Psoas muscle (tissue), 8 donors: ENCODE measurements around the gene PAM. TPM values are rescaled to one million over a fixed set of nuclear protein-coding genes. Genes with fewer than 3 reads are reported as not detected.

ENCODE experiments used
- ATAC-seq, 4 donors: fragments of 200-7000 bp; cut with Tn5 transposase; one replicate each; pipeline ENCODE4 v1.9.1; 2020; ENCODE audit warnings: moderate library complexity in 3 of 4, mild to moderate bottlenecking in 2 of 4
- DNase-seq, 2 donors: peaks; one replicate each; pipeline ENCODE4 v3.0.0-alpha.2; 2020
- H3K27ac ChIP-seq: fragments of 200-600 bp; one replicate; pipeline ENCODE4 v1.8.0; 2022
- H3K27me3 ChIP-seq, 3 donors: fragments of 200-600 bp in 1 of 3; one replicate each; pipeline versions ENCODE4 v1.6.1 to v1.8.0; 2013 to 2022; ENCODE audit warnings: low read length in 2 of 3, mild to moderate bottlenecking in 2 of 3, moderate library complexity in 1 of 3; ENCODE audit not compliant: insufficient read depth in 3 of 3
- H3K36me3 ChIP-seq, 2 donors: fragments of 200-600 bp in 1 of 2; one replicate each; pipeline versions ENCODE4 v1.6.1 to v1.8.0; 2013 to 2022; ENCODE audit warnings: low read depth in 1 of 2, mild to moderate bottlenecking in 1 of 2, moderate library complexity in 1 of 2; ENCODE audit not compliant: insufficient read depth in 1 of 2
- H3K4me1 ChIP-seq: fragments of 200-600 bp; one replicate; pipeline ENCODE4 v1.8.0; 2022
- H3K4me3 ChIP-seq: fragments of 200-600 bp; one replicate; pipeline ENCODE4 v1.8.0; 2022; ENCODE audit warnings: mild to moderate bottlenecking
- H3K9me3 ChIP-seq: fragments of 200-600 bp; one replicate; pipeline ENCODE4 v1.8.0; 2022
- WGBS, 3 donors: extraction: QIAGEN DNeasy Blood & Tissue Kit; methylation state at CpG; one replicate each; pipeline versions ENCODE4 v1.1.6 to v1.1.7; 2013; 5-methylcytosine and 5-hydroxymethylcytosine counted together
- intact Hi-C, 2 donors: fragments of 100-400 bp; cut with DNase I; formaldehyde crosslinking; loops; one replicate each; pipeline versions ENCODE4 v1.11.0 to v1.14.2; 2022
- polyA plus RNA-seq, 3 donors: library from polyadenylated mRNA; stranded (reverse); fragments of 200-250 nt; gene quantifications; one replicate each; pipeline ENCODE4 v1.2.3, GENCODE V29; 2013
- total RNA-seq, 4 donors: library from RNA; stranded (reverse); fragmentation: NEBNext Ultra II Directional in 2 of 4; extraction: Animal tissue kit (Norgen Biotek cat#: 25700) in 2 of 4; gene quantifications; one replicate each; pipeline versions ENCODE4 v1.2.1 to v1.2.4, GENCODE V29; 2021 to 2023
- TF ChIP-seq, protein P1 (sequence below): fragments of 200-600 bp; IDR thresholded peaks from one replicate; pipeline ENCODE4 v1.8.0; 2022; ENCODE audit warnings: antibody characterized with exemption
- donor health status: healthy with polysubstance abuse.
- donor health status: DM: no; HTN: no; CAD: no; lungs with moderate emphysema.
- donor health status: Bipolar disorder and iron deficiency.
- donor health status: healthy.
- donor health status: DM: yes; HTN: yes; CAD: no.
- donor health status: DM: no; HTN: no; CAD: no.
- donor health status: DM: no; HTN: no; CAD: no.
- donor health status: DM: yes; HTN: yes; CAD: no.

PAM gene
- total and polyA plus RNA-seq, 7 donors = 29.5 to 279 (median 191) TPM

DNA sequence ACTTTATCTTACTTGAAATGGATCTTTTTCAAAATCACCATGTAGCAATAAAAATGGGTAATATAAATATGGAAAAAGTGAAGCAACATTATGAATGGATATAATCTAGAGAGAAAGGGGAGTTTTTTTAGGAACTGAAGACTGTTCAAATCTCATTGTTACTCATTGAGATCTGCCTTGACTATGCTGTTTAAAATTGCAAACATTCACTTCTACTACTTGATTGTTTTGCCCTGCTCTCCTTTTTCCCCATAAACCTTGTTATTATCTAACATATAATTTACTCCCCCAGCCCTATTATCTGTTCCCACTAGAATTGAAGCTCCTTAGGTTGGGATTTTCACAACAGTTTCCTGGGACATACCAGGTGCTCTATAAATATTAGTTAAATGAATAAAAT lies 22.0 kb downstream of the PAM start:
- no peak for DNase-seq
- intact Hi-C loops = no loop called here
- Histone ChIP-seq H3K4me3 (no peak overlapping the region), H3K9me3 (no peaks in the 10 kb centered on the region), H3K4me1 (peaks cover 64% of the 10 kb centered on the region), H3K27me3 (no peaks in the 10 kb centered on the region), H3K36me3 (no peaks in the 10 kb centered on the region), H3K27ac (no peak overlapping the region)
- ATAC-seq = no peak
- TF ChIP-seq, protein P1, sequence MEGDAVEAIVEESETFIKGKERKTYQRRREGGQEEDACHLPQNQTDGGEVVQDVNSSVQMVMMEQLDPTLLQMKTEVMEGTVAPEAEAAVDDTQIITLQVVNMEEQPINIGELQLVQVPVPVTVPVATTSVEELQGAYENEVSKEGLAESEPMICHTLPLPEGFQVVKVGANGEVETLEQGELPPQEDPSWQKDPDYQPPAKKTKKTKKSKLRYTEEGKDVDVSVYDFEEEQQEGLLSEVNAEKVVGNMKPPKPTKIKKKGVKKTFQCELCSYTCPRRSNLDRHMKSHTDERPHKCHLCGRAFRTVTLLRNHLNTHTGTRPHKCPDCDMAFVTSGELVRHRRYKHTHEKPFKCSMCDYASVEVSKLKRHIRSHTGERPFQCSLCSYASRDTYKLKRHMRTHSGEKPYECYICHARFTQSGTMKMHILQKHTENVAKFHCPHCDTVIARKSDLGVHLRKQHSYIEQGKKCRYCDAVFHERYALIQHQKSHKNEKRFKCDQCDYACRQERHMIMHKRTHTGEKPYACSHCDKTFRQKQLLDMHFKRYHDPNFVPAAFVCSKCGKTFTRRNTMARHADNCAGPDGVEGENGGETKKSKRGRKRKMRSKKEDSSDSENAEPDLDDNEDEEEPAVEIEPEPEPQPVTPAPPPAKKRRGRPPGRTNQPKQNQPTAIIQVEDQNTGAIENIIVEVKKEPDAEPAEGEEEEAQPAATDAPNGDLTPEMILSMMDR = no peak

- 33 to 44% (median 37%) methylated on average over 3 of the region's 3 CpGs for WGBS, 3 donors
These were observed 23.4 kb downstream of the PAM start for GRCh38 chr5:102778478-102778877.

DNA sequence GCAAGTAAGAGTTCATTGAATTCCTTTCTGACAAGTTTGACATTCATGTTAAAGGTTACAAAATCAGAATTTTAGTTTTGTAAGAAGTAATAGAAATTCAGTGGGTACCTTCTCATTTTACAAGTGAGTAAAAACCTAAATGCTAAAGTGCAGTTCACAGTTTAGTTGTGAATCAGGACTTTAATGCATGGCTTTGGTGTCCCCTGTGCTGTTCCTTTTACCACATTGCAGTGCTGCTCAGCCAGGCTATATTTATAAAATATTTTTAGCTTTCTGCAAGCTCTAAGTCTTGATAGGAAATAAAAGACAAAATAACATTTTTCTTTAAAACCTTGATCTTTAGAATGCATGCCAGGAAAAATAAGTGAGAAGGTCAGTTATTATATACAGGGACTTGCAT lies 26.3 kb downstream of the PAM start:
- TF ChIP-seq, protein P1 = no peak
- H3K4me1 ChIP-seq = peaks cover 61% of the 10 kb centered on the region
- H3K36me3 ChIP-seq = peaks cover 0 to 3% of the 10 kb centered on the region in 2 donors
- H3K27ac ChIP-seq = peak overlapping the region; percentile 65
- no peak for DNase-seq
- no peaks in the 10 kb centered on the region for H3K9me3 ChIP-seq
- peak overlapping the region; percentile 23 for H3K4me3 ChIP-seq
- peak in 1 of 4 donors; percentile 48 for ATAC-seq
- no peaks in the 10 kb centered on the region for H3K27me3 ChIP-seq
- intact Hi-C loops = loop anchor here (2.0 to 10.0 kb wide), 3 partner anchors 15 to 193 kb away; no protein-coding TSS in a partner anchor

More at GRCh38 chr5:102778478-102778877, 23.4 kb downstream of the PAM start:
- TF ChIP-seq, protein P1 = no peak
- intact Hi-C loops = no loop called here
- H3K36me3 ChIP-seq = no peaks in the 10 kb centered on the region
- H3K27me3 ChIP-seq = no peaks in the 10 kb centered on the region
- peak overlapping the region; percentile 61 for H3K27ac ChIP-seq
- H3K4me1 ChIP-seq = peaks cover 62% of the 10 kb centered on the region
- ATAC-seq = peak; percentile 26 to 62 (median 47)
- no peaks in the 10 kb centered on the region for H3K9me3 ChIP-seq
- DNase-seq = no peak
- no peak overlapping the region for H3K4me3 ChIP-seq

DNA sequence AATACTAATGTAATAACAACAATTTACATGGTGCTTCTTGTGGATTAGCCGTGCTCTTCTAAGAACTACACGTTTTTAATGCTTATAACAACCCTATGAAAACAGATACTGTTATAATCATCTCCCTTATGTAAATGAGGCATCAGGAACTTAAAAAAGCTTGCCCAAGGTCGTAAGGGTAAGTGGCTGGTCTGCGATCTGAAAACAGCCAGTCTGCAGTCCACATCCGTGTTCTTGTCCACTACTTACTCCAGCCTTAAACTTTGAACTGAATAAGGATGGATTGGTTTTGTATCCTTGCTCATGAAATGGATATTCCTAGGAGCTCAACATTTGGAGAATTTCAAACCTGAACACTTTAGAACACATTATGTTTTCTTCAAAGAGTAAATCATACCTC lies 26.7 kb downstream of the PAM start:
- Histone ChIP-seq H3K27ac (peak overlapping the region; percentile 65), H3K9me3 (no peaks in the 10 kb centered on the region), H3K4me3 (peak overlapping the region; percentile 23), H3K36me3 (peaks cover 0 to 3% of the 10 kb centered on the region in 2 donors), H3K27me3 (no peaks in the 10 kb centered on the region), H3K4me1 (peaks cover 57% of the 10 kb centered on the region)
- ATAC-seq = peak in 3 of 4 donors; percentile 37 to 57 (median 37)
- TF ChIP-seq, protein P1 = no peak
- WGBS, 3 donors = 13 to 24% (median 16%) methylated on average over 5 of the region's 5 CpGs
- intact Hi-C loops = loop anchor here (2.0 to 10.0 kb wide), 3 partner anchors 15 to 193 kb away; no protein-coding TSS in a partner anchor
- no peak for DNase-seq
